ENCODE measurements around the gene ANAPC15.

The ANAPC15 gene

DNA sequence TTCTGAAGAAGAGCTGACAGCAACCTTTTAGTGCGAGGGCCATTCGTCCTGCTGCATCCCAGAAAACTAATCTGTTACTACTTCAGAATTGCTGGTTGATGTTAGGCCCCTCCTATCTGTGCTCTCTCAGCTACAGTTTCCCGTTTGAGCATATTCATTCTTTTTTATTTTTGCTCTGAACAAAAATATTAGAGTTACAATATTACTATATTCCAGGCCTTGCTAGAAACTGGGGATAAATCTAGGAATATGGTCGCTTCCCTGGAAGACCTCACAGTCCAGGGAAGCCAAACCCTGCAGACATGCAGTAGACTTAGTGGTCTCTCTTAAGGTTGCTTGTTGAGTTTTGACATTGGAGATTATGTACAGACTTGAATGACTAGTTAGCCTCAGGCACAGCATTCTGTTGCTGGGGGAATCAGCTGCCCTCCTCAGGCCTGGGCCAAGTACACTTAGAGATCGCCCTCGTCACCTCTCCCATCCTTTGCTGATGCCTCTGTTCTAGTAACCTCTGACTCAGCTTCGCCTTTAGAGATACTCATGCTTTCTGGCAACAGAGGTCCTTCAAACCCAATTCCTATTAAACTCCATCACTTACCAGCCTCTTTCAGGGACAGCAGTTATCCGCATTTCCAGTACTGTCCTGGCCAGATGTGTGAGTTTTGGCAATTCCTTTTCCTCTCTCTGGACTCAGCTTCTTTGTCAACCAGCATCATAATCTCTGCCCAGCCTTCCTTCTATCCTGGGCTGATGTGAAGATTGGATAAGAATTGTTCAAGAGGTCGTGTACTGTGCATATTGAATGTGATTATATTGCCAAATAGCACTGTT is 698 bp upstream of the ANAPC15 start:
- FAIRE-seq = no peak
- no peak for DNase-seq (ENCODE audit: insufficient read length, low spot score)

DNA sequence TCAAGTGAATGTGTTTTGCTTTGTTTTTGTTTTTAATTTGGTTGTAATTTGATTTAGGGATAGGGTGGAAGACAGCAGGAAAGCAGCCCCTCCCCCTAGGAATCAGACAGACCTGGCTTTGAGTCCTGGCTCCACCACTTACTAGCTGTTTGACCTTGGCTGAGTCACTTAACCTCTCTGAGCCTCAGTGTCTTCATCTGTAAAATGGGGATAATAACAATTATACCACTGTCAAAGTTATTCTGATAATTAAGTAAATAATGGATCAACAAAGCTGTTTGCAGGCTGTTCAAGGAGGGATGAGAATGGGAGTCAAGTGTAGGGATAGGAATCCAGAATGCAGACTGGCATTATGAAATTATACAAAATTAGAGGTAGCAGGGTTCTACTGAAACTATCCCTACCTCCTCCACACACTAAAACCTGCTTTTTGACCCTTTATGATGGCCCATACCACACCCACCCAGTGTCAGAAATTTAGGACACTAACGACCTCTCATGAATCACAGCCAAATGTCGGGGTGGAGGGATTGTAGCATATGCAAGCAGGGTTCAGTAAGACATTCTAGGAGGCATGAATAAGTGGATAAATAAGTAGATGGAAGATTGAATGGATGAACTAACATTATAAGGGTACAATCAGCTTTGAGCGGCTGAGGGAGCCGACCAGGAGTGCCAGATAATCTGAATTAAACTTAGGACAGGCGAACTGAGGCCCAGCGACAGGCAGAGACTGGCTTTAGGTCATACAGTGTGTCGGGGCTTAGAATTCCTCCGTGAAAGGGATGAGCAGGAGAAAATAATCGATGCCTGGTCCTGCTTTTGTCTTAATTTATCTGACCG is 974 bp downstream of the ANAPC15 start:
- DNase-seq (ENCODE audit: insufficient read length, low spot score) (no peak), FAIRE-seq (no peak)
- TF ChIP-seq, protein P1, sequence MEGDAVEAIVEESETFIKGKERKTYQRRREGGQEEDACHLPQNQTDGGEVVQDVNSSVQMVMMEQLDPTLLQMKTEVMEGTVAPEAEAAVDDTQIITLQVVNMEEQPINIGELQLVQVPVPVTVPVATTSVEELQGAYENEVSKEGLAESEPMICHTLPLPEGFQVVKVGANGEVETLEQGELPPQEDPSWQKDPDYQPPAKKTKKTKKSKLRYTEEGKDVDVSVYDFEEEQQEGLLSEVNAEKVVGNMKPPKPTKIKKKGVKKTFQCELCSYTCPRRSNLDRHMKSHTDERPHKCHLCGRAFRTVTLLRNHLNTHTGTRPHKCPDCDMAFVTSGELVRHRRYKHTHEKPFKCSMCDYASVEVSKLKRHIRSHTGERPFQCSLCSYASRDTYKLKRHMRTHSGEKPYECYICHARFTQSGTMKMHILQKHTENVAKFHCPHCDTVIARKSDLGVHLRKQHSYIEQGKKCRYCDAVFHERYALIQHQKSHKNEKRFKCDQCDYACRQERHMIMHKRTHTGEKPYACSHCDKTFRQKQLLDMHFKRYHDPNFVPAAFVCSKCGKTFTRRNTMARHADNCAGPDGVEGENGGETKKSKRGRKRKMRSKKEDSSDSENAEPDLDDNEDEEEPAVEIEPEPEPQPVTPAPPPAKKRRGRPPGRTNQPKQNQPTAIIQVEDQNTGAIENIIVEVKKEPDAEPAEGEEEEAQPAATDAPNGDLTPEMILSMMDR (IDR thresholded peaks at IDR 0.05; ENCODE audit: insufficient read depth, missing control alignments) = no peak

More for the DNA sequence above, 698 bp upstream of the ANAPC15 start:
- TF ChIP-seq, protein P1 (IDR thresholded peaks at IDR 0.05; ENCODE audit: insufficient read depth, missing control alignments) = no peak

DNA sequence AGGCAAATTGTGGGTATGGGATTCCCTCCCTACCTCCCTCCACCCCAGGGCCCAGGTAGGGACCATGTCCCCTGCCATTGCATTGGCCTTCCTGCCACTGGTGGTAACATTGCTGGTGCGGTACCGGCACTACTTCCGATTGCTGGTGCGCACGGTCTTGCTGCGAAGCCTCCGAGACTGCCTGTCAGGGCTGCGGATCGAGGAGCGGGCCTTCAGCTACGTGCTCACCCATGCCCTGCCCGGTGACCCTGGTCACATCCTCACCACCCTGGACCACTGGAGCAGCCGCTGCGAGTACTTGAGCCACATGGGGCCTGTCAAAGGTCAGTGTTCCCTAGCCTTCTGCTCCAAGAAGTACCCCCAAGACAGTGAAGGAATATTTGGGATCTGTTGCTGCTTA is 6.6 kb downstream of the ANAPC15 start, which contains the start of gene TOMT:
Gene TOMT, plus strand, starts transcription at position 37 of the 400 bp plus-strand sequence. Its CDS starts 28 bp downstream, at position 65.
- DNase-seq (ENCODE audit: insufficient read length, low spot score) = no peak
- TF ChIP-seq, protein P1 (IDR thresholded peaks at IDR 0.05; ENCODE audit: insufficient read depth, missing control alignments) = no peak

DNA sequence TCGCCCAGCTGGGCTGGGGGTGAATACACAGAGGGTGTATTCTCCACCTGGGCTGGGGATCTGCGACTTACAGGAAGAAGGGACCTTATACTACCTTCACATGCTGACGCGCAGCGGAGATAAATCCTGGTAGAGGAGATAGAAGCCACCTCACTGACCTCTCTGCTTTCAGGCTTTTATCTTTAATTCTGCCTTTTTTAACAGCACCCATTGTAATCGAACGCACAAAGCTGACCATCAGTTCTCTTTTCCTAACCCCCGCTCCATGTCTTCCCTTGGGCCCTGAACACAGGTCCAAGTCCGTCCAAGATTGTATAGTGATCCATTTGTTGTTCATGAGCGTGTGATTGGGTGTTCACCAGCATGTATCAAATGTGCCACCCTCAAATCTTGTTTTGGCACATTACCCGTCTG is 8.7 kb downstream of the ANAPC15 start:
- no peak for FAIRE-seq
- TF ChIP-seq, protein P1 (IDR thresholded peaks at IDR 0.05; ENCODE audit: insufficient read depth, missing control alignments) = no peak

More for the DNA sequence above, 6.6 kb downstream of the ANAPC15 start, which contains the start of gene TOMT:
- no peak for FAIRE-seq

GRCh38 chr11:72102946-72103753 is 9.3 kb downstream of the ANAPC15 start, which contains the start of gene LAMTOR1:
Gene LAMTOR1 (minus strand): TSS chr11:72103297. CDS start chr11:72103224, 73 bp downstream.
- TF ChIP-seq, protein P1 (IDR thresholded peaks at IDR 0.05; ENCODE audit: insufficient read depth, missing control alignments) = peak; percentile 16
- peak; percentile 85 for DNase-seq (ENCODE audit: insufficient read length, low spot score)
- no peak for FAIRE-seq

More for the DNA sequence above, 8.7 kb downstream of the ANAPC15 start:
- DNase-seq (ENCODE audit: insufficient read length, low spot score) = no peak

DNA sequence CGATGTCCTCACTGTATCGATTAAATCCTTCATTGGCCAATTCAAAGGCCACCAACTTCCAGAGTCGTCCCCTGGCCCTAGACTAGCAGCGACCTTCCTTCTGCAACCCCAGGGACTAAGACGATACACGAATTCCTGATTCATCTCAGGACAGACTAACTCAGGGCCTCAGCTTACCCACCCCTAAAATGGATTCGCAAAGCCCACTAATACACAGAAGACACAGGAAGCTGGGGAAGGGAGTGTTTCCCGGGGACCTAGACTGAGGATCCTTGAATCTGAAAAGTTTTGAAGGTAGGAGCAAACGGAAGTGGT is 9.9 kb downstream of the ANAPC15 start:
- DNase-seq (ENCODE audit: insufficient read length, low spot score) (no peak), FAIRE-seq (no peak)
- TF ChIP-seq, protein P1 (IDR thresholded peaks at IDR 0.05; ENCODE audit: insufficient read depth, missing control alignments) = no peak

All from D721Med (cell line).